HUES48 (cell line): ENCODE measurements around the gene ART5.

Experiments
- H3K27ac ChIP-seq: one replicate; pipeline ENCODE4 v1.7.0; 2013; ENCODE audit warnings: low read depth, low read length, inconsistent platforms
- H3K27me3 ChIP-seq: 2 replicates; pipeline ENCODE4 v1.6.1; 2013; ENCODE audit warnings: mild to moderate bottlenecking, low read length; ENCODE audit not compliant: control insufficient read depth, insufficient read depth
- H3K36me3 ChIP-seq: 2 replicates; pipeline ENCODE4 v1.6.1; 2013; ENCODE audit warnings: low read length; ENCODE audit not compliant: control insufficient read depth, insufficient read depth
- H3K4me1 ChIP-seq: 2 replicates; pipeline ENCODE4 v1.6.1; 2013; ENCODE audit warnings: mild to moderate bottlenecking, low read length; ENCODE audit not compliant: control insufficient read depth, insufficient read depth
- H3K4me3 ChIP-seq: 2 replicates; pipeline ENCODE4 v1.5.1; 2013; ENCODE audit warnings: mild to moderate bottlenecking, low read depth, low read length
- H3K9ac ChIP-seq: 2 replicates; pipeline ENCODE4 v1.6.1; 2013; ENCODE audit warnings: mild to moderate bottlenecking, low read depth, low read length, moderate library complexity
- H3K9me3 ChIP-seq: 2 replicates; pipeline ENCODE4 v1.6.1; 2013; ENCODE audit warnings: low read length; ENCODE audit not compliant: control insufficient read depth, insufficient read depth

The ART5 gene

DNA sequence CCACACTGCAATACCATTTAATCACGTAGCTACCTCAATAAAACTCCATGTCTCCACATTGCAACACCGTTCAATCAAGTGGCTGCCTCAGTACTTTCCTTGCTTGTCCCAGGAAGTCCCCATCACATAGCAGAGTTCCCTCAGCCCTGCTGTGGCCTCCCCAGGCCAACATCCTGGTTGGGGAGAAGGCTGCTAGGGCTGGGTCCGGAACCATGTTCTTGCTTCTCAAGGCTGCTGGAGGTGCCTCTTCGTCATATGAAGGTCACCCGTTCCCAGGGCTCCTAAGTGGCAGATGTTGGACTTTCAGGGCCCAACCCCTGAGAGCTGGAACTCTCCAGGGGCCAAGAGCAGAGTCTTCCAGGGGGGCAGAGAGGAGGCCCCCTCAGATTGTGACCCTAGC is 3.3 kb downstream of the ART5 start:
- H3K9me3 ChIP-seq: no peaks in the 10 kb centered on the region
- no peaks in the 10 kb centered on the region for H3K36me3 ChIP-seq
- H3K4me3 ChIP-seq: no peak overlapping the region
- H3K4me1 ChIP-seq: peaks cover 13% of the 10 kb centered on the region; the same call in 1 of the 2 replicates
- peaks cover 9% of the 10 kb centered on the region for H3K27me3 ChIP-seq
- no peak overlapping the region for H3K27ac ChIP-seq
- H3K9ac ChIP-seq: no peak overlapping the region

DNA sequence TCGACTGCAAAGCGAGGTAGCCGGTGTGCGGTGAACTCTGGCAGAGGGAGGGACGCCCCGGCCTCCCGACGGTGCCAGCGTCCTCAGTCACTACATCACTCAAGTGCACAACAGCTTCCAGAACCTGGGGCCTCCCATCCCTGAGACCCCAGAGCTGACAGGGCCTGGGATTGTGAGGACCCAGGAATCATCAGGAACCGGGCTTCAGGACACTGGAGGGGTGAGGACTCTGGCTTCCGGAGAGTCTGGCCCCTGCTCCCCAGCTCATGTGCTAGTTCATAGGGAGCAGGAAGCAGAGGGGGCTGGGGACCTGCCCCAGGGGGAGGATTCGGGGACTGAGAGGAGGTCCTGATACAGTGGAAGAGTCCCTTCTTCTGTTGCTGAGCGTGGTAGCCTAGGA is 4.6 kb downstream of the ART5 start:
- no peaks in the 10 kb centered on the region for H3K9me3 ChIP-seq
- H3K4me1 ChIP-seq: peaks cover 6% of the 10 kb centered on the region; the same call in 1 of the 2 replicates
- H3K36me3 ChIP-seq: no peaks in the 10 kb centered on the region
- H3K9ac ChIP-seq: no peak overlapping the region
- H3K4me3 ChIP-seq: no peak overlapping the region
- peaks cover 9% of the 10 kb centered on the region for H3K27me3 ChIP-seq
- H3K27ac ChIP-seq: no peak overlapping the region

DNA sequence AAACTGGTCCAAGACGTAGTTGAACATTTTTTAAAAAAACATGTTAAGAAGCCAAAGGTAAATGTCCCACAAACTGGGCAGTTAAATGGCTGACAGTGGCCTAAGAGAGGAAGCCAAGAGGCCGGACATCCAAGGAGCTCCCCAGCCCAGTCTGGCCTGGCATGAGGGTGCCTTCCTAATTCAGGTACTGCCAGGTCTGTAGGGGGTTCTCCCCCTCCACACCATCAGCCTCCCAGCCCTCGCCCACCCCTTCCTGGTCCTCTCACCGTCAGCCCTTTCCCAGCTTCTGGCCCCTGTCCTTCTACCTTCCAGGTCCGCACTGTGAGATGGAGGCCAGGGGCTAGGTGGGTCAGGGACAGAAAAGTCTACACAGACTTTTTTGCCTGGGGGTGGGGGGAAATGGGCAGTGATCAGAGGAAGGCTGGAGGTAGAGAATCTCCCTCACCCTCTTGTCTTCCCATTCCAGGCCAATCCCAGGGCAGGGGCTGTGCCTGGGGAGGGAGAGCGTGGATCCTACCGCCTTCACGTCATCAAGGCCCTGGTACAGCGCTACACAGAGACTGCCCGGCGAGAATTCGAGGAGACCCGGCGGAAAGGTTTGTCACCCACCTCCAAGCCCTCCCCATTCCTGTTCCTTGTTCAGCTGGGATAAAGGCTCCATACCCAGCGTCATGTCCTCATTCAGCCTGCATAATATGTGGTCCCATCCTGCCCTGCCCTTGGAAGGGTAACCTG is 6.0 kb downstream of the ART5 start:
- Histone ChIP-seq H3K36me3 (no peaks in the 10 kb centered on the region), H3K4me1 (no peaks in the 10 kb centered on the region), H3K27ac (no peak overlapping the region), H3K9ac (no peak overlapping the region), H3K27me3 (no peaks in the 10 kb centered on the region), H3K4me3 (no peak overlapping the region), H3K9me3 (no peaks in the 10 kb centered on the region)

DNA sequence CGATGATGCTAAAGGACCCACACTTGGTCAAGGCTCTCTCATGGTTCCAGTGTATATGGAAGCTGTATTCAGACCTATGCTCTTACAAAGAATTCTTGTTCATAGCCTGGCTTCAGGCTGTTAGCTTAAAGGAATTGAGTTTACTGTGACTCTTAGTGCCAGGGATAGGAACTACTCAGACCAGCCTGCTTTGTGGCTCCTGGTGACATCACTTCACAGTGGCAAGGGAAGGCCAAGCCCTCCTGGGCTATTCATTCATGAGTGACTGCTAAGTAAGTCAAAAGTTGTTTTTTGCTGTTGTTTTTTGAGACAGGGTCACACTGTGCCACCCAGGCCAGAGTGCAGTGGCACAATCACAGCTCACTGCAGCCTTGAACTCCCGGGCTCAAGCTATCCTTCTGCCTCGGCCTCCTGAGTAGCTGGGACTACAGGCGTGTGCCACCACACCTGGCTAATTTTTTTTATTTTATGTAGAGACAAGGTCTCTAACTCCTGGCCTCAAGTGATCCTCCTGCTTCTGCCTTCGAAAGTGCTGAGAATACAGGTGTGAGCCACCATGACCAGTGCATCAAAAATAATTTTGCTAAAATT is 9.6 kb downstream of the ART5 start:
- H3K27ac ChIP-seq: no peak overlapping the region
- no peaks in the 10 kb centered on the region for H3K9me3 ChIP-seq
- no peaks in the 10 kb centered on the region for H3K36me3 ChIP-seq
- no peak overlapping the region for H3K9ac ChIP-seq
- no peaks in the 10 kb centered on the region for H3K4me1 ChIP-seq
- no peak overlapping the region for H3K4me3 ChIP-seq
- H3K27me3 ChIP-seq: no peaks in the 10 kb centered on the region

DNA sequence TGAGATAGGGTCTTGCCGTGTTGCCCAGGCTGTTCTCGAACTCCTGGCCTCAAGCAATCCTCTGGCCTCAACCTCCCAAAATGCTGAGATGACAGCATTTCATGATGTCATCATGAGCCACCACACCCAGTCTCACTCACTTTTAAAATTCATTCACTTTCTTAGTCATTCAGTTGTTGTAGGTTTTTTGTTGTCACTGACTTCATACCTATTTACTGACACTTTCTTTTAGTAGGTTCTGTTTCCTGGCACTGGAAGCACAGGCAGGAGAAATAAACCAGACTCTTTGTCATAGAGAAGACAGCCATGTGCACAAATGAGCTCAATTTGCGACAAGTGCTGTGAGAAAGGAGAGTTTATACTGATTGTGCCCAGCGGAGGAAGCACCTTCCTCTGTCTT is 10.5 kb downstream of the ART5 start:
- no peaks in the 10 kb centered on the region for H3K9me3 ChIP-seq
- no peak overlapping the region for H3K27ac ChIP-seq
- H3K27me3 ChIP-seq: no peaks in the 10 kb centered on the region
- H3K36me3 ChIP-seq: no peaks in the 10 kb centered on the region
- H3K4me3 ChIP-seq: no peak overlapping the region
- no peaks in the 10 kb centered on the region for H3K4me1 ChIP-seq
- H3K9ac ChIP-seq: no peak overlapping the region

DNA sequence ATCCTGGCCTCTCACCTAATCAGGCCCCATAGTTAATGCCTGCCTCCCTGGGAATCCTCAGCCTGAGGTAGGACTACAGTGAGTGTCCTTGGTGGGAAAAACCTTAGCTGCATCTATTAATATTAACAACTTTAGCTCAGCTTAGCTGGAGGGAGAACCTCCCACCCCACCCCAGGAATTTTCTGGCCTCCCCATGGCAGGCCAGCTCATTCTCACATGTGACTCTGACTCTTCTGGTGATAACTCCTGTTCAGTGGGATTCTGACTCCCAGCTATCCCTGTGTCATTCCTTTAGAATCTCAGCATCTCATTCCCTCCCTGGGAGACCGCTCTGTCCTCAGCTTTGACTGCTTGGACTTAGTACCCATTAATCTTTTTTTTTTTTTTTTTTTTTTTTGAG is 14.5 kb downstream of the ART5 start:
- Histone ChIP-seq H3K4me1 (no peaks in the 10 kb centered on the region), H3K27ac (no peak overlapping the region), H3K4me3 (no peak overlapping the region), H3K9me3 (no peaks in the 10 kb centered on the region), H3K27me3 (no peaks in the 10 kb centered on the region), H3K36me3 (no peaks in the 10 kb centered on the region), H3K9ac (no peak overlapping the region)

DNA sequence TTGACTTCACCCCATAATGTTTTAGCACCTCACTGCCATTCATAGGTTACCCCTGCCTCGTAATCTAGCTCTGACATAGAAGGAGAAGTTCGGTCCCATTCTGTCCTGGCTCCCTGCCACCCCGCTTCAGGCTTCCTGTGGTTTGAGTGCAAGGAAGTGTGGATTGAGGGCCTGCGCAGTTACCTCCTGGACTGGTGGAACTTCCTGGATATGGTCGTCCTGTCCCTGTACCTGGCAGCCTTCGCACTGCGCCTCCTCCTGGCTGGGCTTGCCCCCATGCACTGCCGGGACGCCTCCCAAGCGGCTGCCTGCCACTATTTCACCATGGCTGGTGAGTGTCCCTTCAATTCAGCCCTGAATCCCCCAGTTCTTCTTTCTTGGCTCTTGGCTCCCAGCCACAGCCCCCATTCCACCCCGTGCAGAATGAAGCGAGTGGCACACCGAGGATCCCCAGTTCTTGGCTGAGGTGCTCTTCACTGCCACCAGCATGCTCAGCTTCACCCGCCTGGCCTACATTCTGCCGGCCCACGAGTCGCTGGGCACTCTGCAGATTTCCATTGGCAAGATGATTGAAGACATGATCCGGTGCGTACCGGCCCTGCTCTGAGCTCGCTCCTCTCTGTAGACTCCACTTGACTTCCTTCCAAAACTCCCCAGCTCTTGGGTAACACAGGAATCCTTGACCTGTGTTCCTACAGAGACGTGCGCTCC is 15.4 kb downstream of the ART5 start:
- no peak overlapping the region for H3K27ac ChIP-seq
- H3K27me3 ChIP-seq: no peaks in the 10 kb centered on the region
- no peaks in the 10 kb centered on the region for H3K36me3 ChIP-seq
- H3K9ac ChIP-seq: no peak overlapping the region
- H3K4me1 ChIP-seq: no peaks in the 10 kb centered on the region
- no peak overlapping the region for H3K4me3 ChIP-seq
- no peaks in the 10 kb centered on the region for H3K9me3 ChIP-seq

DNA sequence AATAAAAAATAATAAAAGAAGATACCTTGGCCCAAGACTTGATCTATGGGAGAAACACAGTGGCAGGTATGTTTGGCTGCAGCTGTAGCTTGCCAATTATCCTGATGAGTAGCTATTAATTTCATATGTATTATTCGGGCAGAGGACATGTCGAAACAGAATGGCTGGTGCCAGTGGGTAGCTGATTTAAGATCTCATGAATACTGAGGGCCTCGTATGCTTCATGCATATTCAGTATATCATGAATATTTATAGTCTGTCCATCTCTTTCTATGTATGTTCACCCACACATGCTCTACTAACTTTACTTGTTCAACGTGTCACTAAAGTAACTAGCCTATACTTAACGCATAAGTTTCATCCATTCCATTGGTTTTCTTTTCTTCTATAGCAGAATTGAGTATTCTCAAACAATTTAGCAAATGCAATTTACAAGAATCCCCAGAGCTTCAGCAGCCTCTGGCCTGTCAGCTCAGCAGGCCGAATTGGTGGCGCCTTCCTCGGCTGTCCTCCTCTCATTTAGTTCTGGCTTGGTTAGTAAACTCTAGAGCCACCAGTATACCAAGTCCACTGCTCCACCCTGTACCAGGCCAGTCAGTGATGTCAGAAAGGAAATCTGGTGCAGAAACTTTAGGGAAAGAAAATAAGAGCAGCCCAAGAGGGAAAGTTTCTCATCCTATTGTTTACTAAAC is 17.9 kb downstream of the ART5 start:
- Histone ChIP-seq H3K4me3 (no peak overlapping the region), H3K4me1 (no peaks in the 10 kb centered on the region), H3K36me3 (no peaks in the 10 kb centered on the region), H3K27ac (no peak overlapping the region), H3K9ac (no peak overlapping the region), H3K27me3 (no peaks in the 10 kb centered on the region), H3K9me3 (no peaks in the 10 kb centered on the region)

DNA sequence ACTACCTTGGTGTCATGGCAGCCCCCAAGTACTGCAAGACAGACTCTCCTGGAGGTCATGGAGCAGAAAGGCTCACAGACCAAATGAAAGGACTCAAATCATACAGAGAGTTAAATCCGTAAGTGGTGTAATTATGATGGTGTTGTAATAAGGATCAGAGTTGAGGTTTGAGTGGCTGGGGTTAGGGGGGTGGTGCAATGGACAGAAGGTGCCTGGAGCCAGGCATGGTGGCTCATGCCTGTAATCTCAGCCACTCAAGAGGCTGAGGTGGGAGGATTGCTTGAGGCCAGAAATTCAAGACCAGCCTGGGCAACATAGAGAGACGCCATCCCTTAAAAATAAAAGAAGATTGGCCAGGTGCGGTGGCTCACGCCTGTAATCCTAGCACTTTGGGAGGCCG is 18.7 kb downstream of the ART5 start:
- no peaks in the 10 kb centered on the region for H3K4me1 ChIP-seq
- no peaks in the 10 kb centered on the region for H3K27me3 ChIP-seq
- H3K9me3 ChIP-seq: no peaks in the 10 kb centered on the region
- H3K4me3 ChIP-seq: no peak overlapping the region
- no peak overlapping the region for H3K9ac ChIP-seq
- H3K27ac ChIP-seq: no peak overlapping the region
- no peaks in the 10 kb centered on the region for H3K36me3 ChIP-seq

DNA sequence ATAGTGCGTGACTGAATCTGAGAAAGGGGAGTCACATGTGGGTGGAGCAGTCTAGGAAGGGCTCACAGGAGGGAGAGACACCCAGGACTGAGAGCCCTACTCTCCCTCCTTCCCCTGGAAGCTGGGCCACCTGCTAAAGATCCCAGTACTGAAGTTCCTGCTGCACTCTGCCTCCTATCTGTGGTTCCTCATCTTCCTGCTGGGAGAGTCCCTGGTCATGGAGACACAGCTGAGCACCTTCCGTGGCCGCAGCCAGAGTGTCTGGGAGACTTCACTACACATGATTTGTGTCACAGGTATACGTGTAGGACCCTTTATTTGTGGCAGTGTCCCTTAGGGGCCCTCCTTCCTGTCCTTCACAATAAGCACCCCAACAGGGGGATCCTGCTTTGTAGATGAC is 19.3 kb downstream of the ART5 start:
- no peak overlapping the region for H3K27ac ChIP-seq
- H3K27me3 ChIP-seq: no peaks in the 10 kb centered on the region
- H3K9ac ChIP-seq: no peak overlapping the region
- H3K36me3 ChIP-seq: no peaks in the 10 kb centered on the region
- H3K4me3 ChIP-seq: no peak overlapping the region
- H3K9me3 ChIP-seq: no peaks in the 10 kb centered on the region
- no peaks in the 10 kb centered on the region for H3K4me1 ChIP-seq

DNA sequence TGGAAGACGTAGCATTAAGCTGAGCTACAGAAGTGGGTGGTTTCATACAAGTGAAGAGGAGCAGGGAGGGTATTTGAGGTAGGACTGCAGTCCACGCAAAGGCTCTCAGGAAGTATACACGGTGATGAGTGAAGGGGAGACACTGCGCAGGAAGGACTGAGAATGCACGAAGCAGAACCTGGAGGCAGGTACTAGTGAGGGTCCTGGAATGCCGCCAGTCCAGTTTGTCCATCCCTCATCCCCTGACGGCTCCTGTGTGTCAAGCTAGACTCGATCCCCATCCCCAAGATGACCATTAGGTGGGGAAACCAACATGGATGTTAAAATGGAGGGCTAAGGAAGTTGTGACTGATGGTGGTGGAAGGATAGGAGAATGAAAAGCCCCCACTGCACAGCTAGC is 23.8 kb downstream of the ART5 start:
- H3K9me3 ChIP-seq: no peaks in the 10 kb centered on the region
- H3K4me1 ChIP-seq: no peaks in the 10 kb centered on the region
- no peaks in the 10 kb centered on the region for H3K36me3 ChIP-seq
- no peak overlapping the region for H3K9ac ChIP-seq
- H3K27ac ChIP-seq: no peak overlapping the region
- H3K4me3 ChIP-seq: no peak overlapping the region
- H3K27me3 ChIP-seq: no peaks in the 10 kb centered on the region
